Nephron progenitor cell (in vitro differentiated cells): Measurements from ENCODE around the gene SLC25A3.

ENCODE experiments used
- DNase-seq: peaks from one replicate; pipeline ENCODE4 v3.0.0; 2021
- H3K27ac Mint-ChIP-seq: 2 replicates; pipeline ENCODE4 v1.8.0; 2021; ENCODE audit warnings: mild to moderate bottlenecking, moderate library complexity, mixed read lengths
- H3K27me3 Mint-ChIP-seq: 2 replicates; pipeline ENCODE4 v1.8.0; 2021; ENCODE audit warnings: mild to moderate bottlenecking, low read depth, mixed read lengths; ENCODE audit not compliant: poor library complexity
- H3K36me3 Mint-ChIP-seq: 2 replicates; pipeline ENCODE4 v1.8.0; 2021; ENCODE audit warnings: low read depth, mixed read lengths
- H3K4me1 Mint-ChIP-seq: 2 replicates; pipeline ENCODE4 v1.8.0; 2021; ENCODE audit warnings: mixed read lengths
- H3K4me3 Mint-ChIP-seq: 2 replicates; pipeline ENCODE4 v1.8.0; 2021; ENCODE audit warnings: mild to moderate bottlenecking, moderate library complexity, mixed read lengths
- H3K9me3 Mint-ChIP-seq: 2 replicates; pipeline ENCODE4 v1.8.0; 2021; ENCODE audit warnings: mild to moderate bottlenecking, moderate library complexity, mixed read lengths
- TF ChIP-seq, protein P1 (sequence below): fragments of 200-600 bp; sonication (generic); IDR thresholded peaks from 2 replicates; pipeline ENCODE4 v1.5.0; 2021; ENCODE audit warnings: antibody characterized with exemption

Gene SLC25A3

DNA sequence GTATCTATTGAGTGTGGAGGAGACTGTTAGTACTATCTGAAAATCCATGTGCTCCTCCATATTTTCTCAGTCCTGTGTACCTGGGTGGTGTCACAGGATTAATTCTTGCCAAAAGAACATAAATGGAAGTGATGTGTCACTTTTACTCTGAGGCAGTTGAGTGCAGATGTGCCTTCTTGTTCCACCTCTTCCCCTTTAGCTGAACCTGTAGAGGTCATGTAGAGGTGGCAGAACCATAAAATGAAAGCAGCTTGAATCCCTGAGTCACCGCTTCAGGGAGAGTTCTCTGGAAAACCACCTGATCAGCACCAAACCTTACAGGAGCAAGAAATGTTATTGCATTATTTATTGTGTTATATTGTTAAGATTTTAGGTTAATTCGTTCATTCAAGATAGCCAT lies 14.7 kb upstream of the SLC25A3 start:
- Mint-ChIP-seq H3K27ac (peak overlapping the region; percentile 85), H3K36me3 (no peaks in the 10 kb centered on the region), H3K9me3 (peaks cover 7% of the 10 kb centered on the region), H3K4me3 (no peak overlapping the region), H3K4me1 (peaks cover 7% of the 10 kb centered on the region), H3K27me3 (peaks cover 11% of the 10 kb centered on the region)
- DNase-seq = no peak
- TF ChIP-seq, protein P1, sequence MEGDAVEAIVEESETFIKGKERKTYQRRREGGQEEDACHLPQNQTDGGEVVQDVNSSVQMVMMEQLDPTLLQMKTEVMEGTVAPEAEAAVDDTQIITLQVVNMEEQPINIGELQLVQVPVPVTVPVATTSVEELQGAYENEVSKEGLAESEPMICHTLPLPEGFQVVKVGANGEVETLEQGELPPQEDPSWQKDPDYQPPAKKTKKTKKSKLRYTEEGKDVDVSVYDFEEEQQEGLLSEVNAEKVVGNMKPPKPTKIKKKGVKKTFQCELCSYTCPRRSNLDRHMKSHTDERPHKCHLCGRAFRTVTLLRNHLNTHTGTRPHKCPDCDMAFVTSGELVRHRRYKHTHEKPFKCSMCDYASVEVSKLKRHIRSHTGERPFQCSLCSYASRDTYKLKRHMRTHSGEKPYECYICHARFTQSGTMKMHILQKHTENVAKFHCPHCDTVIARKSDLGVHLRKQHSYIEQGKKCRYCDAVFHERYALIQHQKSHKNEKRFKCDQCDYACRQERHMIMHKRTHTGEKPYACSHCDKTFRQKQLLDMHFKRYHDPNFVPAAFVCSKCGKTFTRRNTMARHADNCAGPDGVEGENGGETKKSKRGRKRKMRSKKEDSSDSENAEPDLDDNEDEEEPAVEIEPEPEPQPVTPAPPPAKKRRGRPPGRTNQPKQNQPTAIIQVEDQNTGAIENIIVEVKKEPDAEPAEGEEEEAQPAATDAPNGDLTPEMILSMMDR = no peak

- TF ChIP-seq, protein P1 = no peak
- H3K36me3 Mint-ChIP-seq = no peaks in the 10 kb centered on the region
- no peak overlapping the region for H3K4me3 Mint-ChIP-seq
- H3K9me3 Mint-ChIP-seq = peaks cover 7% of the 10 kb centered on the region
- no peak overlapping the region for H3K27ac Mint-ChIP-seq
- no peak for DNase-seq
- peaks cover 7% of the 10 kb centered on the region for H3K4me1 Mint-ChIP-seq
- peaks cover 11% of the 10 kb centered on the region for H3K27me3 Mint-ChIP-seq
Observed at GRCh38 chr12:98579347-98579746, 14.1 kb upstream of the SLC25A3 start.

DNA sequence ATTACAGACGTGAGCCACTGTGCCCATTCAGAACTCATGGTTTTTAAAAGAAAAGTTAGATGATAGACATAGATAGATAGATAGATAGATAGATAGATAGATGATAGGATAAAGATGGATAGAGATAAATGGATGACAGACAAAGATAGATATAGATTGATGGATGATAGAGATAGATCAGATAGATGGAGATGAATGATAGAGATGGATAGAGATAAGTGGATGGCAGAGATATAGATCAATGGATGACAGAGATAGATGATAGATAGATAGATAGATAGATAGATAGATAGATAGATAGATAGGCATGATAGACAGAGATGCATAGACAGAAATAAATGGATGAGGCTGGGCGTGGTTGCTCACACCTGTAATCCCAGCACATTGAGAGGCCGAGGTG lies 13.7 kb upstream of the SLC25A3 start:
- peaks cover 7% of the 10 kb centered on the region for H3K4me1 Mint-ChIP-seq
- H3K9me3 Mint-ChIP-seq = peaks cover 7% of the 10 kb centered on the region
- no peak overlapping the region for H3K4me3 Mint-ChIP-seq
- H3K27ac Mint-ChIP-seq = no peak overlapping the region
- TF ChIP-seq, protein P1 = no peak
- peaks cover 11% of the 10 kb centered on the region for H3K27me3 Mint-ChIP-seq
- no peak for DNase-seq
- H3K36me3 Mint-ChIP-seq = no peaks in the 10 kb centered on the region

DNA sequence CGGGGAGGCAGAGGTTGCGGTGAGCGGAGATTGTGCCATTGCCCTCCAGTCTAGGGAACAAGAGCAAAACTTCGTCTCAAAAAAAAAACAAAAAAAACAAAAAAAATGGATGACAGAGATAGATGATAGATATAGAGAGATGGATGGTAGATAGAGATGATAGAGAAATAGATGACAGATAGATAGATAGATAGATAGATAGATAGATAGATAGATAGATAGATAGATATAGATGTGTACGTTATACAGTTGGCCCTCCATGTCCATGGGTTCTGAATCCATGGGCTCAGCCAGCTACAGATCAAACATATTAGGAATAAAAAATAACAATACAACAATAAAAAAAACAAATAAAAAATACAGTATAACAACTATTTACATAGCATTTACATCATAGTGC lies 12.8 kb upstream of the SLC25A3 start:
- peaks cover 7% of the 10 kb centered on the region for H3K9me3 Mint-ChIP-seq
- TF ChIP-seq, protein P1 = no peak
- peaks cover 11% of the 10 kb centered on the region for H3K27me3 Mint-ChIP-seq
- H3K36me3 Mint-ChIP-seq = no peaks in the 10 kb centered on the region
- no peak overlapping the region for H3K27ac Mint-ChIP-seq
- no peak for DNase-seq
- H3K4me1 Mint-ChIP-seq = peaks cover 7% of the 10 kb centered on the region
- H3K4me3 Mint-ChIP-seq = no peak overlapping the region

DNA sequence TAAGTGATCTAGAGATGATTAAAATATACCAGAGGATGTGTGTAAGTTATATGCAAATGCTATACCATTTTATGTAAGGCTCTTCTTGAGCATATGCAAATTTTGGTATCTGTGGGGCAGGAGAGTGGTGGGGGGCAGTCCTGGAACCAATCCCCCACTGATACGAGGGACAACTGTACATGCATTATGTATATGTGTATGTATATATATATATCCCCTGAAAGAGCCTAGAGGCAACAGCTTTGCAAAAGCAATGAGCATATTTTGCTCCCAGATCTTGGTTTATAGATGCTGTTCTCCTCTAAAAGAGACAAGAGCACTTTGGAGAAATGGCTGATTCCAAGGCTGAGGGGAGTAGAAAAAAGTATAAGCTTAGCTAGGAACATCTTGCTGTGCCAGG lies 12.4 kb upstream of the SLC25A3 start:
- TF ChIP-seq, protein P1 = no peak
- Mint-ChIP-seq H3K36me3 (no peaks in the 10 kb centered on the region), H3K27me3 (peaks cover 11% of the 10 kb centered on the region), H3K4me1 (peaks cover 7% of the 10 kb centered on the region), H3K4me3 (no peak overlapping the region), H3K9me3 (peaks cover 7% of the 10 kb centered on the region), H3K27ac (no peak overlapping the region)
- DNase-seq = no peak

GRCh38 chr12:98582093-98582492 lies 11.4 kb upstream of the SLC25A3 start:
- Mint-ChIP-seq H3K9me3 (no peaks in the 10 kb centered on the region), H3K4me1 (peaks cover 7% of the 10 kb centered on the region), H3K27me3 (peaks cover 11% of the 10 kb centered on the region), H3K36me3 (no peaks in the 10 kb centered on the region), H3K4me3 (no peak overlapping the region), H3K27ac (no peak overlapping the region)
- DNase-seq = no peak
- TF ChIP-seq, protein P1 = no peak
